SH-SY5Y (cell line): Measurements from ENCODE around the gene PLPP4.

Source experiments
- GATA2 ChIP-seq: IDR thresholded peaks from 2 replicates; pipeline ENCODE4 v1.6.1; 2011; ENCODE audit warnings: mild to moderate bottlenecking, low read depth, low read length
- GATA3 ChIP-seq: IDR thresholded peaks from 2 replicates; pipeline ENCODE4 v1.6.1; 2011; ENCODE audit warnings: low read depth, mild to moderate bottlenecking, low read length, moderate library complexity

The PLPP4 gene

GRCh38 chr10:120473593-120473992 lies 16.6 kb downstream of the PLPP4 start:
- TF ChIP-seq GATA3 (no peak), GATA2 (no peak)

GRCh38 chr10:120474956-120475355 lies 17.9 kb downstream of the PLPP4 start:
- TF ChIP-seq GATA3, result no peak
- TF ChIP-seq GATA2, result no peak

DNA sequence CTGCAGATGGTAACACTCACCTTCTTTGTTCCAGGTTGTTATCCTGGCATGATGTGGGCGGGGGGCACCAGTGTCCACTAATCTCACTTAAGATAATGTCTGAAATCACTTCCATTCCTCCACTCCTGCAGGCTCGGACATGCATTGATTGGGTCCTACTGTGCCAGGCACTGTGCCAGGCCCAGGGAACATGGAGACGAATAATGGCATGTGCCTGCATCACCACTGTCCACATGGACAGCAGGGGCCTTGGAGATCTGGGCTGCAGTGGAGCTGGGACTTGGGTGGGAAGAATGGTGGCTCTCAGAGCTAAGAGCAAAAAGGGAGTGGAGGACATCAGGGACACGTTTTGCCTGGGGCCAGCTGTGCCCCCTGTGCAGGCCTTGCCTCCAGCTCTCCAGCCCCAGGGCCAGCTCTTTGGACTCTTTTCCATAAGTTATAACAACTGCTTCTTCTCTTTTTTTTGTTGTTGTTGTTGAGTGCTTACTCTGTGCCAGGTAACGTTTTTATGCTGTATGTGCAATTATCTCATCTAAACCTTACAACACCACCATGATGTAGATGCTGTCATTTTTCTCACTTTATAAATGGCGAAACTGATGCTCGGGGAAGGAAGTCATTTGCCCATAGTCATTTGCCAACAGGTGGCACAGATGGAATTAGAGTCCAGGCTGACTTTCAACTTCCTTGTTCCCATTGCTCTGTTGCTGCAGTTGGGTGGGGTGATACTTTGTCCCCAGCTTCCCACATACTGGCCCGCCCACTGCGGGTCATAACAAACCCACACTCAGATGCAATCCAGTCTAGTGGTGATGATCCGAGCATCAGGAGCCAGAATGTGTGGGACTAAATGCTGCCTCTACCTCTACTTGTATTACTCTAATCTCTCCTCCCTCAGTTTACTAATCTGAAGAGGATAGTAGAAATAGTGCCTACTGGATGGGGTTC lies 19.1 kb downstream of the PLPP4 start:
- TF ChIP-seq GATA2 (no peak), GATA3 (no peak)

- TF ChIP-seq GATA3, result no peak
- TF ChIP-seq GATA2, result no peak
Measured at GRCh38 chr10:120477021-120477742, 20.2 kb downstream of the PLPP4 start.

DNA sequence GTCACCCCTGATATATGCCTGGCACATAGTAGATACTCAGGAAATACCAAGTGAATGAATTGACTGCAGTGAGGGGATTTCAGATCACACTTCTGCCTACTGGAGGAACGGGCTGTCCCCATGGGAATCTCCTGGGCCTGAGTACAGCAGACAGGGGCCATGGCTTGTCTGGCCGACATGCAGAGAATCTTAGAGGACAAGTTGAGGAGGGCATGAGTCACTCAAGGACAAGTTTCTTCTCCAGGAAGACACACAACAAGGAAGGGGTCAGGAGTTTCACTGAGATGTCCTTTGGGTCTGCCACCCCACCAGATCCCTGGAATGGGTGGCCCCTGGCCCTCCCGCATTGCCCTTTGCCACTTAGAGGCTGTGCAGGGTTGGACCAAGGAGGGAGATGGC lies 20.7 kb downstream of the PLPP4 start:
- TF ChIP-seq GATA3, result no peak
- no peak for TF ChIP-seq GATA2

GRCh38 chr10:120478386-120478785 lies 21.4 kb downstream of the PLPP4 start:
- TF ChIP-seq GATA3, result no peak
- no peak for TF ChIP-seq GATA2

DNA sequence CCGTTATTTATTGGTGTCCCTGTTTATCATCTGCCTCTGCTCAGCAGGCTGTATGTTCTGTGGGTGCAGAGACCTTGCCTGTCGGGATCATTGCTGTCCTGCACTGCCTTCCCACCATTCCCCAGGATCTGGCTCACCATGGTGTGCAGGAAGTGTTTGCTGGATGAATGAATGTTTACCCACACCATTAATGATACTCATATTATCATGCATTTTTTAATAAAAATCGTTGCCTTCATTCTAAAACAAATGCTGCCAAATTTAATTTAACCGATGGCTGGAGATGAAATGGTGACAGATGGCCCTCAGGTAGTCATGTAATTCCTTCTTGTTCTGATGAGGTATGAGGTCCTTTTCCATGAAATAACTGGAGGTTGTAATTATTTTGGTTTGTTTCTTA lies 22.5 kb downstream of the PLPP4 start:
- TF ChIP-seq GATA2 (no peak), GATA3 (no peak)

- no peak for TF ChIP-seq GATA2
- TF ChIP-seq GATA3, result no peak
Measured at GRCh38 chr10:120480065-120480600, 23.1 kb downstream of the PLPP4 start.

DNA sequence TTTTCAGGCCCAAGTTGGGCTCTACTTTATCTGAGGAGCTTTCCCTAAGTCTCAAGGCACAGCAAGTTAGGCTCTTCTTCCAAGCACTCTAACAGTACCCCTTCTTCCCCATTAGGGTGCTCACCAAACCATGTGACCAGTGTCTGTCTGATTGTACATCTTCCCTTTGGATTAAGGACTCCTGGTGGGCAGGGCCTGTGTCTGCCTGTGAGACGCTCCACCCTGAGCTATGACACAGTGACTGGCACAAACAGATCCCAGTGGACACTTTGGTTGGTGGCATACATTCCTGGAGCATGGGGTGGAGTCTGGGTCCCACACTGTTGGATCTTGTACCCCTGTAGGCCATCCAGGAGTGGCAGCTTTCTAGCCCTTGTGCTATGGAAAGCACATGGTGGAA lies 23.8 kb downstream of the PLPP4 start:
- TF ChIP-seq GATA2 (no peak), GATA3 (no peak)

DNA sequence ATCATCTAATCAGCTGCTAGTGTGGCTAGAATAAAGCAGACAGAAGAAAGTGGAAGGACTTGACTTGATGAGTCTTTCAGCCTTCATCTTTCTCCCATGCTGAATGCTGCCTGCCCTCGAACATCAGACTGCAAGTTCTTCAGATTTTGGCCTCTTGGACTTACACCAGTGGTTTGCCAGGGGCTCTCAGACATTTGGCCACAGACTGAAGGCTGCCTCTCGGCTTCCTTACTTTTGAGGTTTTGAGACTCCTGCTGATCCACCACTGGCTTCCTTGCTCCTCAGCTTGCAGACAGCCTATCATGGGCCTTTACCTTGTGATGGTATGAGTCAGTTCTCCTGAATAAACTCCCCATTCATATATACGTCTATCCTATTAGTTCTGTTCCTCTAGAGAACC lies 26.0 kb downstream of the PLPP4 start:
- TF ChIP-seq GATA2 (no peak), GATA3 (no peak)

GRCh38 chr10:120483651-120484301 lies 26.7 kb downstream of the PLPP4 start:
- no peak for TF ChIP-seq GATA3
- TF ChIP-seq GATA2, result no peak

DNA sequence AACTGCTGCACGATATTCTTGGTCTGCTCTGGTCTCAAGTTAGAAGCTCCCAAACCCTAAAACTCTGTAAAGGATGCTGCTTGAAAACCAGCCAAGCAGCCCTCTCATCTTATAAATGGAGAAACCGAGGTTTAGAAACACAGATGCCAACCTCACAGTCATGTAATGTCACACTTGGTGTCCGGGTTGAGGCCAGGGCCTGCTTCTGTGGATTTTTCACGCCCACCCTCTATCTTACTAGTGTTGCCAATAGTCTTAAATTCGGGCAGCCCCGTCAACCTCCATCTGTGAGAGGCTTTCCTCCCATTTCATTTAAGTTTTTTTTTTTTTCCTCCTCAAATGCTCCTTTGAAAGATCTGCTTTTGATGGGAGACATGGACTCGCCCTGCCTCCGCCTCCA lies 28.9 kb downstream of the PLPP4 start:
- TF ChIP-seq GATA3 (no peak), GATA2 (no peak)

DNA sequence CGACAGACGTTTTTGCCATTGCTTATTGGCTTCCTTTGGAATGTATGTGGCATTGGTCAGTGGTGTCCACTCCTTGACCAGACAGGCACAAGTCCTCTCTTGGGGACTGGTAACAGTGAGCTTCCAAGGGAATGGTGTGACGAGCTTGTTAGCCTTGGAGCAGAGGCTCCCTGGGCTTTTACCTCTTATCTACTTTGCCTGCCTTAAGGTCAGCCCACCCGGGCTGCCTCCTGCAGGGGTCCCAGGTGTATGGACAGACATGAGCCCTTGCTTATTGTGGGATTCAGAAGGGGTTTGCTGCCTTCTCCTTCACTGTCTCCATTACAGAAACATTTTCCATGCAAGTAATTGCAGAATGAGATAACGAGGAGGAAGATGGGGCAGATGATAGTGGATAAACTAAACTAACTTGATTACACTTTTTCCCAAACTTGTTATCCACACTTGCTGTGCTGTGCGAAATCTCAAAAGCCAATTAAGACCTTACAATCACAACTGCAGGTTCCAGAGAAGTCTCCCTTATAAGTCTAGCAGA lies 29.7 kb downstream of the PLPP4 start:
- TF ChIP-seq GATA3, result no peak
- TF ChIP-seq GATA2, result no peak

GRCh38 chr10:120490288-120490687 lies 33.3 kb downstream of the PLPP4 start:
- no peak for TF ChIP-seq GATA2

GRCh38 chr10:120492346-120492745 lies 35.3 kb downstream of the PLPP4 start:
- TF ChIP-seq GATA3, result no peak
- TF ChIP-seq GATA2, result no peak
